ENCODE results near the gene DIPK1A. TPM values are rescaled to one million over a fixed set of nuclear protein-coding genes. Genes with fewer than 3 reads are reported as not detected.

Gene DIPK1A
- total and polyA plus RNA-seq, 2 donors (not counting 1 experiment from before 2014, with no cell fraction given): 19.7 to 85.7 TPM

DNA sequence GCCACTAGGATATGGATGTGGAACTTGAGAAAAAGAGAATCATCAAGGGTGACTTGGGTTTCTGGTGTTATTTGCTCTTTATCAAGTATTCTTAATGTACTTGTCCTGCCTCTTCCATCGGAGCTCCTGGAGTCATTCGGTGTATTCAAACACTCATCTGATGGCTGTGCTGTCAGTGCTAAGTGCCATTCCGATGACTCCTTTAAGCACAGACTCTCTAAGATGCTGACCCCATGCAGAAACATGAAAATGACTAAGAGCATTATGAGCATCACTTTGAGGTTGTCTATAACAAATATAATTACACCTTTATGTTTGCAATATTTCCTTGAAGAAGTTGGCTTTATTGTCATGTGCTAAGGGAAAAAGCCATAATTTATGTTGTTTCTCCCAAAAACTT is 140.7 kb downstream of the DIPK1A start:
- Histone ChIP-seq H2AFZ (ENCODE audit: low read length) (no peak overlapping the region), H3K27me3 (ENCODE audit: control insufficient read depth, insufficient read depth, low read length) (no peaks in the 10 kb centered on the region), H4K20me1 (ENCODE audit: control insufficient read depth, extremely low read depth, insufficient read depth, low read length) (no peaks in the 10 kb centered on the region), H3K36me3 (ENCODE audit: control insufficient read depth, insufficient read depth, low read length) (no peaks in the 10 kb centered on the region), H3K79me2 (ENCODE audit: control insufficient read depth, insufficient read depth, low read length) (no peaks in the 10 kb centered on the region), H3K9me3 (ENCODE audit: control insufficient read depth, insufficient read depth, low read depth, low read length) (no peaks in the 10 kb centered on the region), H3K4me1 (ENCODE audit: control insufficient read depth, extremely low read depth, insufficient read depth, low read length) (no peaks in the 10 kb centered on the region), H3K27ac (ENCODE audit: insufficient read depth, low read length) (no peak overlapping the region), H3K9ac (ENCODE audit: insufficient read depth, low read length) (no peak overlapping the region), H3K4me2 (ENCODE audit: extremely low read depth, insufficient read depth, low read length) (no peak overlapping the region), H3K4me3 (replicated peaks in 1 of 4; ENCODE audit: control extremely low read depth in 1 of 4, insufficient read depth in 1 of 4, low read depth in 3 of 4, low read length in 4 of 4) (no peak overlapping the region)
- DNase-seq (ENCODE audit: low read depth in 2 of 2): peak in 1 of 2 donors; percentile 50
- TF ChIP-seq, protein P1, sequence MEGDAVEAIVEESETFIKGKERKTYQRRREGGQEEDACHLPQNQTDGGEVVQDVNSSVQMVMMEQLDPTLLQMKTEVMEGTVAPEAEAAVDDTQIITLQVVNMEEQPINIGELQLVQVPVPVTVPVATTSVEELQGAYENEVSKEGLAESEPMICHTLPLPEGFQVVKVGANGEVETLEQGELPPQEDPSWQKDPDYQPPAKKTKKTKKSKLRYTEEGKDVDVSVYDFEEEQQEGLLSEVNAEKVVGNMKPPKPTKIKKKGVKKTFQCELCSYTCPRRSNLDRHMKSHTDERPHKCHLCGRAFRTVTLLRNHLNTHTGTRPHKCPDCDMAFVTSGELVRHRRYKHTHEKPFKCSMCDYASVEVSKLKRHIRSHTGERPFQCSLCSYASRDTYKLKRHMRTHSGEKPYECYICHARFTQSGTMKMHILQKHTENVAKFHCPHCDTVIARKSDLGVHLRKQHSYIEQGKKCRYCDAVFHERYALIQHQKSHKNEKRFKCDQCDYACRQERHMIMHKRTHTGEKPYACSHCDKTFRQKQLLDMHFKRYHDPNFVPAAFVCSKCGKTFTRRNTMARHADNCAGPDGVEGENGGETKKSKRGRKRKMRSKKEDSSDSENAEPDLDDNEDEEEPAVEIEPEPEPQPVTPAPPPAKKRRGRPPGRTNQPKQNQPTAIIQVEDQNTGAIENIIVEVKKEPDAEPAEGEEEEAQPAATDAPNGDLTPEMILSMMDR (conservative IDR thresholded peaks at IDR 0.05 in 1 of 2, IDR thresholded peaks at IDR 0.05 in 1 of 2; ENCODE audit: low read depth in 1 of 2, low read length in 2 of 2): no peak
- no peak for TF ChIP-seq EZH2 (IDR thresholded peaks at IDR 0.05; ENCODE audit: low read length, missing control alignments)

DNA sequence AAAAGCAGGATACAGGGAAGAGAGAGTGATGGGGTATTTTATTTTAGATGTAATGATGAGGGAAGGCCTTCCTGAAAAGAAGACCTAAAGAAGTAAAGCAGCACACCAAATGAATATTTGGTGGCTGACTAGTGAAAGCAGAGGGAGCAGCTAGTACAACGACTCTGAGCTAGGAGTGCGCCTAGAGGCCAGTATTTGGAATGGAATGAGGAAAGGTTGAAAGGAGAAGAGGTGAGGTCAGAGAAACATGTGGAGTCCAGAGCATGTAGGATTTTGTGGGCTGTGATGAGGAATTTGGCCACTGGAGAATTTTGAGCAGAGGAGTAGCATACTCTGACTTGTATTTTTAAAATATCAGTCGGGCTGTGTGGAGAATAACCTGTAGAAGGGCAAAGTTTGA is 141.2 kb downstream of the DIPK1A start:
- no peak overlapping the region for H3K4me2 ChIP-seq (ENCODE audit: extremely low read depth, insufficient read depth, low read length)
- H4K20me1 ChIP-seq (ENCODE audit: control insufficient read depth, extremely low read depth, insufficient read depth, low read length): no peaks in the 10 kb centered on the region
- H3K9ac ChIP-seq (ENCODE audit: insufficient read depth, low read length): no peak overlapping the region
- peak in 1 of 2 donors; percentile 55 for DNase-seq (ENCODE audit: low read depth in 2 of 2)
- TF ChIP-seq, protein P1 (conservative IDR thresholded peaks at IDR 0.05 in 1 of 2, IDR thresholded peaks at IDR 0.05 in 1 of 2; ENCODE audit: low read depth in 1 of 2, low read length in 2 of 2): no peak
- TF ChIP-seq EZH2 (IDR thresholded peaks at IDR 0.05; ENCODE audit: low read length, missing control alignments): no peak
- H2AFZ ChIP-seq (ENCODE audit: low read length): no peak overlapping the region
- H3K27me3 ChIP-seq (ENCODE audit: control insufficient read depth, insufficient read depth, low read length): no peaks in the 10 kb centered on the region
- H3K4me3 ChIP-seq (replicated peaks in 1 of 4; ENCODE audit: control extremely low read depth in 1 of 4, insufficient read depth in 1 of 4, low read depth in 3 of 4, low read length in 4 of 4): no peak overlapping the region
- H3K4me1 ChIP-seq (ENCODE audit: control insufficient read depth, extremely low read depth, insufficient read depth, low read length): no peaks in the 10 kb centered on the region
- H3K9me3 ChIP-seq (ENCODE audit: control insufficient read depth, insufficient read depth, low read depth, low read length): no peaks in the 10 kb centered on the region
- no peak overlapping the region for H3K27ac ChIP-seq (ENCODE audit: insufficient read depth, low read length)
- H3K79me2 ChIP-seq (ENCODE audit: control insufficient read depth, insufficient read depth, low read length): no peaks in the 10 kb centered on the region
- H3K36me3 ChIP-seq (ENCODE audit: control insufficient read depth, insufficient read depth, low read length): no peaks in the 10 kb centered on the region

GRCh38 chr1:92817986-92818764 is 143.1 kb downstream of the DIPK1A start:
- Histone ChIP-seq H3K9me3 (ENCODE audit: control insufficient read depth, insufficient read depth, low read depth, low read length) (no peaks in the 10 kb centered on the region), H3K27ac (ENCODE audit: insufficient read depth, low read length) (no peak overlapping the region), H3K36me3 (ENCODE audit: control insufficient read depth, insufficient read depth, low read length) (no peaks in the 10 kb centered on the region), H2AFZ (ENCODE audit: low read length) (no peak overlapping the region), H3K4me1 (ENCODE audit: control insufficient read depth, extremely low read depth, insufficient read depth, low read length) (no peaks in the 10 kb centered on the region), H4K20me1 (ENCODE audit: control insufficient read depth, extremely low read depth, insufficient read depth, low read length) (no peaks in the 10 kb centered on the region), H3K4me2 (ENCODE audit: extremely low read depth, insufficient read depth, low read length) (no peak overlapping the region), H3K9ac (ENCODE audit: insufficient read depth, low read length) (no peak overlapping the region), H3K4me3 (replicated peaks in 1 of 4; ENCODE audit: control extremely low read depth in 1 of 4, insufficient read depth in 1 of 4, low read depth in 3 of 4, low read length in 4 of 4) (no peak overlapping the region), H3K27me3 (ENCODE audit: control insufficient read depth, insufficient read depth, low read length) (no peaks in the 10 kb centered on the region), H3K79me2 (ENCODE audit: control insufficient read depth, insufficient read depth, low read length) (no peaks in the 10 kb centered on the region)
- TF ChIP-seq, protein P1 (conservative IDR thresholded peaks at IDR 0.05 in 1 of 2, IDR thresholded peaks at IDR 0.05 in 1 of 2; ENCODE audit: low read depth in 1 of 2, low read length in 2 of 2): peak; percentile 54 to 83
- TF ChIP-seq EZH2 (IDR thresholded peaks at IDR 0.05; ENCODE audit: low read length, missing control alignments): no peak
- DNase-seq (ENCODE audit: low read depth in 2 of 2): peak; percentile 25 to 62

Measured in fibroblast of lung (primary cell).